ENCODE measurements around the gene AGFG1. TPM values are rescaled to one million over a fixed set of nuclear protein-coding genes. Genes with fewer than 3 reads are reported as not detected.

AGFG1 gene
- polyA plus RNA-seq, 1 experiment, result 92.2 TPM

GRCh38 chr2:227436436-227437174 lies 35.4 kb upstream of the AGFG1 start:
- DNase-seq (ENCODE audit: low read depth), result no peak
- ChIA-PET POLR2A (no interaction called here), CTCF (interaction anchor here (1.6 kb wide), 1 partner anchor 9 kb away, joined by 3 read pairs; no protein-coding TSS in a partner anchor)
- Histone ChIP-seq H3K4me3 (ENCODE audit: low read depth, low read length) (no peak overlapping the region), H3K27me3 (ENCODE audit: control insufficient read depth, insufficient read depth, low read length) (no peaks in the 10 kb centered on the region), H3K36me3 (ENCODE audit: control insufficient read depth, insufficient read depth, low read length) (no peaks in the 10 kb centered on the region)
- TF ChIP-seq, protein P1, sequence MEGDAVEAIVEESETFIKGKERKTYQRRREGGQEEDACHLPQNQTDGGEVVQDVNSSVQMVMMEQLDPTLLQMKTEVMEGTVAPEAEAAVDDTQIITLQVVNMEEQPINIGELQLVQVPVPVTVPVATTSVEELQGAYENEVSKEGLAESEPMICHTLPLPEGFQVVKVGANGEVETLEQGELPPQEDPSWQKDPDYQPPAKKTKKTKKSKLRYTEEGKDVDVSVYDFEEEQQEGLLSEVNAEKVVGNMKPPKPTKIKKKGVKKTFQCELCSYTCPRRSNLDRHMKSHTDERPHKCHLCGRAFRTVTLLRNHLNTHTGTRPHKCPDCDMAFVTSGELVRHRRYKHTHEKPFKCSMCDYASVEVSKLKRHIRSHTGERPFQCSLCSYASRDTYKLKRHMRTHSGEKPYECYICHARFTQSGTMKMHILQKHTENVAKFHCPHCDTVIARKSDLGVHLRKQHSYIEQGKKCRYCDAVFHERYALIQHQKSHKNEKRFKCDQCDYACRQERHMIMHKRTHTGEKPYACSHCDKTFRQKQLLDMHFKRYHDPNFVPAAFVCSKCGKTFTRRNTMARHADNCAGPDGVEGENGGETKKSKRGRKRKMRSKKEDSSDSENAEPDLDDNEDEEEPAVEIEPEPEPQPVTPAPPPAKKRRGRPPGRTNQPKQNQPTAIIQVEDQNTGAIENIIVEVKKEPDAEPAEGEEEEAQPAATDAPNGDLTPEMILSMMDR (IDR thresholded peaks at IDR 0.05; ENCODE audit: insufficient read depth, low read depth, low read length), result no peak

- no peaks in the 10 kb centered on the region for H3K36me3 ChIP-seq (ENCODE audit: control insufficient read depth, insufficient read depth, low read length)
- H3K27me3 ChIP-seq (ENCODE audit: control insufficient read depth, insufficient read depth, low read length), result no peaks in the 10 kb centered on the region
- H3K4me3 ChIP-seq (ENCODE audit: low read depth, low read length), result no peak overlapping the region
- CTCF ChIA-PET, result interaction anchor here (0.6 kb wide), 1 partner anchor 314 kb away, joined by 3 read pairs; no protein-coding TSS in a partner anchor
- DNase-seq (ENCODE audit: low read depth), result no peak
- TF ChIP-seq, protein P1 (IDR thresholded peaks at IDR 0.05; ENCODE audit: insufficient read depth, low read depth, low read length), result no peak
- POLR2A ChIA-PET, result no interaction called here
Measured at GRCh38 chr2:227439214-227439613, 32.7 kb upstream of the AGFG1 start.

- no peaks in the 10 kb centered on the region for H3K27me3 ChIP-seq (ENCODE audit: control insufficient read depth, insufficient read depth, low read length)
- H3K4me3 ChIP-seq (ENCODE audit: low read depth, low read length), result no peak overlapping the region
- no peaks in the 10 kb centered on the region for H3K36me3 ChIP-seq (ENCODE audit: control insufficient read depth, insufficient read depth, low read length)
- DNase-seq (ENCODE audit: low read depth), result no peak
- POLR2A ChIA-PET, result no interaction called here
- CTCF ChIA-PET, result interaction anchor here (1.4 kb wide), 1 partner anchor 29 kb away, joined by 3 read pairs; no protein-coding TSS in a partner anchor
- TF ChIP-seq, protein P1 (IDR thresholded peaks at IDR 0.05; ENCODE audit: insufficient read depth, low read depth, low read length), result no peak
Measured at GRCh38 chr2:227442639-227443038, 29.3 kb upstream of the AGFG1 start.

DNA sequence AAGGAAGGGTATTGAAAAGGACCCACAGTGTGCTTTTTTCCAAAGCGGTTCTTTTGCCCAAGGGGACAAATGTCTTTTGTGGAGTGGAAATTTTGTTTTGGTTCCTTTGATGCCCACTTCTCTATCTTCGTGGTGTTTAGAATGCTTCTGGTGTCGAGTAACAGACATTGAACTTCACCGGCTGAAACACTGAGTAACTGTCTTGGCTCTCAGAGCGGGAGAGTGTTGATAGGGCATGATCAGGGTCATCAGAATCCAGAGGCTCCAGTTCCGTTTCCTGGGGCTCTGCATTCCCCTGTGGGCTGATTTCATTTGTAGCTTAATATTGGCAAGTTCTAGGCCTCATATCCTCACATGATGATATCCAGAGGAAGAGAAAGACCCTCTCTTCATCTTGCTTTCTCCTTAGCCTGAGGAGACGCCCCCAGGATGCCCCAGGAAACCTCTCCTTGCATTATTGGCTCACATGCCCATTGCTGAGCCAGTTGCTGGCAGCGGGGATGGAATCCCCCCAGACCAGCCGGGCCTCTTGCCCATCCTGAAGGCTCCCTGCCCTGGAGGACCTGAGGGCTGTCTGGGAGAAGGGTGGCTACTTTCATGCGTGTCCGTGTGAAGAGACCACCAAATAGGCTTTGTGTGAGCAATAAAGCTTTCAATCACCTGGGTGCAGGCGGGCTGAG lies 27.9 kb upstream of the AGFG1 start:
- Histone ChIP-seq H3K4me3 (ENCODE audit: low read depth, low read length) (no peak overlapping the region), H3K36me3 (ENCODE audit: control insufficient read depth, insufficient read depth, low read length) (no peaks in the 10 kb centered on the region), H3K27me3 (ENCODE audit: control insufficient read depth, insufficient read depth, low read length) (no peaks in the 10 kb centered on the region)
- ChIA-PET CTCF (no interaction called here), POLR2A (no interaction called here)
- TF ChIP-seq, protein P1 (IDR thresholded peaks at IDR 0.05; ENCODE audit: insufficient read depth, low read depth, low read length), result no peak
- DNase-seq (ENCODE audit: low read depth), result no peak

GRCh38 chr2:227447606-227448005 lies 24.4 kb upstream of the AGFG1 start:
- H3K4me3 ChIP-seq (ENCODE audit: low read depth, low read length), result no peak overlapping the region
- no peaks in the 10 kb centered on the region for H3K36me3 ChIP-seq (ENCODE audit: control insufficient read depth, insufficient read depth, low read length)
- DNase-seq (ENCODE audit: low read depth), result peak; percentile 62
- ChIA-PET CTCF (interaction anchor here (1.0 to 1.4 kb wide), 2 partner anchors 24 to 33 kb away, joined by 3 to 5 read pairs; no protein-coding TSS in a partner anchor), POLR2A (no interaction called here)
- H3K27me3 ChIP-seq (ENCODE audit: control insufficient read depth, insufficient read depth, low read length), result no peaks in the 10 kb centered on the region
- TF ChIP-seq, protein P1 (IDR thresholded peaks at IDR 0.05; ENCODE audit: insufficient read depth, low read depth, low read length), result no peak
